Naive thymus-derived CD4-positive, alpha-beta T cell (primary cell): ENCODE measurements around the gene CDH4. TPM values are rescaled to one million over a fixed set of nuclear protein-coding genes. Genes with fewer than 3 reads are reported as not detected.

Source experiments
- ATAC-seq: fragments of 150-1000 bp; cut with Tn5 transposase; 2 replicates; pipeline ENCODE4 v1.10.0; 2021; ENCODE audit warnings: mild to moderate bottlenecking, moderate library complexity
- CTCF ChIA-PET: fragments of 350-600 bp; sonication (Branson Sonifier 250); formaldehyde crosslinking; loops from one replicate; lab custom pipeline; 2021; ENCODE audit warnings: antibody characterized with exemption; lab: Charles Lee
- POLR2A ChIA-PET: fragments of 350-600 bp; sonication (Branson Sonifier 250); formaldehyde crosslinking; loops from one replicate; lab custom pipeline; 2021; ENCODE audit warnings: antibody characterized with exemption, inconsistent platforms; lab: Charles Lee
- DNase-seq, 9 donors: peaks; one replicate each; pipeline versions ENCODE4 v3.0.0 to v3.0.0-alpha.2; 2020 to 2022; ENCODE audit warnings: mixed read lengths in 1 of 9
- H3K27ac ChIP-seq: one replicate; pipeline ENCODE4 v1.7.0; 2013; ENCODE audit warnings: mild to moderate bottlenecking, low read depth, low read length, moderate library complexity
- H3K27me3 ChIP-seq, 2 donors: one replicate each; pipeline ENCODE4 v1.7.0; 2013; ENCODE audit warnings: low read length in 2 of 2, mild to moderate bottlenecking in 2 of 2, moderate library complexity in 2 of 2; ENCODE audit not compliant: control insufficient read depth in 2 of 2, insufficient read depth in 2 of 2
- H3K36me3 ChIP-seq, 3 experiments: 1 replicate in 2 of 3; 2 replicates in 1 of 3; pipeline ENCODE4 v1.7.0; 2013; ENCODE audit warnings: low read length in 3 of 3, mild to moderate bottlenecking in 3 of 3, moderate library complexity in 1 of 3; ENCODE audit not compliant: insufficient read depth in 3 of 3, control insufficient read depth in 2 of 3
- H3K4me1 ChIP-seq, 2 donors: one replicate each; pipeline ENCODE4 v1.7.0; 2013; ENCODE audit warnings: low read length in 2 of 2, mild to moderate bottlenecking in 2 of 2, moderate library complexity in 1 of 2; ENCODE audit not compliant: control insufficient read depth in 2 of 2, insufficient read depth in 2 of 2
- H3K4me3 ChIP-seq: 2 replicates; pipeline ENCODE4 v1.7.0; 2013; ENCODE audit warnings: mild to moderate bottlenecking, low read length
- H3K9me3 ChIP-seq, 3 experiments: 1 replicate in 2 of 3; 2 replicates in 1 of 3; pipeline ENCODE4 v1.7.0; 2013; ENCODE audit warnings: low read length in 3 of 3; ENCODE audit not compliant: control insufficient read depth in 2 of 3
- H3K27ac Mint-ChIP-seq, 9 donors: one replicate each; pipeline ENCODE4 v1.8.0; 2020 to 2022; ENCODE audit warnings: mixed read lengths in 9 of 9, mild to moderate bottlenecking in 8 of 9, moderate library complexity in 5 of 9, inconsistent platforms in 2 of 9
- H3K27me3 Mint-ChIP-seq, 5 donors: one replicate each; pipeline ENCODE4 v1.8.0; 2021 to 2022; ENCODE audit warnings: mixed read lengths in 5 of 5, mild to moderate bottlenecking in 1 of 5
- H3K36me3 Mint-ChIP-seq, 5 donors: one replicate each; pipeline ENCODE4 v1.8.0; 2020 to 2022; ENCODE audit warnings: mixed read lengths in 5 of 5, mild to moderate bottlenecking in 3 of 5, inconsistent platforms in 1 of 5
- H3K4me1 Mint-ChIP-seq, 7 donors: one replicate each; pipeline ENCODE4 v1.8.0; 2020 to 2022; ENCODE audit warnings: mixed read lengths in 7 of 7, mild to moderate bottlenecking in 3 of 7, inconsistent platforms in 1 of 7
- H3K4me3 Mint-ChIP-seq, 10 donors: one replicate each; pipeline ENCODE4 v1.8.0; 2020 to 2022; ENCODE audit warnings: mild to moderate bottlenecking in 10 of 10, mixed read lengths in 10 of 10, moderate library complexity in 6 of 10, inconsistent platforms in 2 of 10
- H3K9me3 Mint-ChIP-seq, 11 donors: one replicate each; pipeline ENCODE4 v1.8.0; 2020 to 2022; ENCODE audit warnings: mixed read lengths in 11 of 11, mild to moderate bottlenecking in 4 of 11, inconsistent platforms in 1 of 11, moderate library complexity in 1 of 11
- intact Hi-C, 2 donors: fragments of 100-400 bp; cut with micrococcal nuclease; formaldehyde crosslinking; loops; one replicate each; pipeline ENCODE4 v1.15.1; 2023
- polyA plus RNA-seq, 2 donors: library from polyadenylated mRNA; unstranded; fragments of 300-500 nt; fragmentation: Illumina TruSeq; gene quantifications; one replicate each; pipeline ENCODE4 v1.2.3, GENCODE V29; 2021
- total RNA-seq, 6 experiments: library from RNA in 5 of 6; stranded (reverse) in 5 of 6; gene quantifications; 1 replicate in 5 of 6; 2 replicates in 1 of 6; pipeline ENCODE4 v1.2.3 and lab custom pipeline; 2021 to 2026

The CDH4 gene
- total and polyA plus RNA-seq, 7 experiments from 2014 or later, result 0.05 to 0.43 (median 0.14) TPM; not detected in 1

DNA sequence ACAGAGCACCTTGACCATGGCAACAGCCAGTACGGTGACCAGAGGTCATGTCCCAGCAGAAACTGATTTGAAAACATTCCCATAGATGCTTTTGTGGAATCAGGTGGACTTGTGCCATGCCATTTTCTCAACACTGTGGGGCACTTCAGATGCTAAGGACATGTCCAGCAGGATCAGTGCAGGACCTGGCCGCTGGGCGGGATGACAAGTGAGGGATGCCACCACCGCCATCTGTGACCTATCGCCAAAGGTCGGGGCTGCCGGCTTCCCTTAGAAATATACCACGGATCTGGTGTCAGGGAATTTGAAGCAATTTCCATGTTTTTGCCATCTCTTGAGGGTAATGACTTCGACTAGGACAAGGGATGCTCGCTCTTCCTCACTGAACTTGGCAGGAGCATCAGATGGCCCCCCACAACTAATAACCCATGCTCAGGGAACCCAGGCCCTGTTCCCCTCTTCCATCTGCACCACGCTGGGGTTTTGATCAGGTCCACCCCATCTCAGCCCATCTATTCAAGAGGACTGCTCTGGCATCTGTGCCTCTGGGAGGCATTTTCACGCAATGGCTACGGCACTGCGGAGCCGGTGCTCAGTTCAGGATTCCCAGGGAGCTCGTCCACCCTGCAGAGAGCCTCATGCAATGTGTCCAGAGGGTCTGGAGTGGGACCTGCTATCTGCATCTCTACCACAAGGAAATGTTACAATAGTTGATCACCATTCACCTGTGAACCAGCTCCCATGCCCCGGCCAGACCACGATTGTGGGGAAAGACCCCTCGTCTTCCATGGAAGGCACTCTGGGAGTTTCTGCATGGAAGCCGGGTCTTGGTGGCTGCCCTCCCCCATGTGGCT, 511.1 kb downstream of the CDH4 start:
- Histone ChIP-seq H3K4me3 (no peak overlapping the region), H3K4me1 (no peaks in the 10 kb centered on the region), H3K27me3 (no peaks in the 10 kb centered on the region), H3K9me3 (no peaks in the 10 kb centered on the region), H3K36me3 (no peaks in the 10 kb centered on the region), H3K27ac (no peak overlapping the region)
- peaks cover 0 to 6% (median 0%) of the 10 kb centered on the region in 5 donors for H3K27me3 Mint-ChIP-seq
- H3K36me3 Mint-ChIP-seq, result no peaks in the 10 kb centered on the region
- DNase-seq (no peak), ATAC-seq (no peak)
- ChIA-PET POLR2A (no interaction called here), CTCF (no interaction called here)
- no peak overlapping the region for H3K27ac Mint-ChIP-seq
- intact Hi-C loops, result no loop called here
- no peaks in the 10 kb centered on the region for H3K9me3 Mint-ChIP-seq
- H3K4me1 Mint-ChIP-seq, result no peaks in the 10 kb centered on the region
- no peak overlapping the region for H3K4me3 Mint-ChIP-seq

DNA sequence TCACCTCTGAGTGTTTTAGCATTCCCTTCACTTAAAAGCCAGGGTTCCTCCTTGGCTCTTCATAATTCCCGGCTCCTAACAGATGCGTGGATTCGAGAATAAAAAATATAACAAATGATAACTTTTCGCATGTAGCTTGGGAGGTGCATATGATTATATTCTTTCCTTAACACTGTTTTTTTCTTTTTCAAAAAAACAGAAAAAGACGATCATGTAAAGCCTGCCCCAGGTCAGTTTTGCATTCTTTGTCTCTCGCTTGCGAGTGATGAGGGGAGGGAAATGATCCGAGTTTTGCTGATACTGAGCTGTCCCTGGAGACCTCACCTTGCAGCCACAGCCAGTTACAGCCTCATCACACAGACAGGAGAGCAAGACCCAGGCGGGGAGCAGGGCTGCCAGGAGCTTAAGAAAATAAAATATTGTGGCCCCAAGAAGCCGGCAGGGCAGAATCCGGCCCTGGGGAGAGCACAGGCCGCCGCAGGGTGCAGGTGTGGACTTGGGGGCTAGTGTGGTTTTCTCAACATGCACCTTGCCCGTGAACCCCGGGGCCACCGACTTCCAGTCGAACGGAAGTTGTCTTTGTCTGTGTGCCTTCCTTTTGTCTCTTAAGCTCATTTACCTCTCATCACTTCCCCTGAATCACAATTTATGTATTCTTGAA, 511.8 kb downstream of the CDH4 start:
- Histone ChIP-seq H3K36me3 (no peaks in the 10 kb centered on the region), H3K4me1 (no peaks in the 10 kb centered on the region), H3K27ac (no peak overlapping the region), H3K4me3 (no peak overlapping the region), H3K27me3 (no peaks in the 10 kb centered on the region), H3K9me3 (no peaks in the 10 kb centered on the region)
- Mint-ChIP-seq H3K4me1 (no peaks in the 10 kb centered on the region), H3K36me3 (no peaks in the 10 kb centered on the region), H3K27me3 (peaks cover 0 to 6% (median 0%) of the 10 kb centered on the region in 5 donors), H3K4me3 (no peak overlapping the region), H3K27ac (no peak overlapping the region), H3K9me3 (no peaks in the 10 kb centered on the region)
- ATAC-seq (no peak), DNase-seq (no peak)
- ChIA-PET POLR2A (no interaction called here), CTCF (no interaction called here)
- intact Hi-C loops, result no loop called here

DNA sequence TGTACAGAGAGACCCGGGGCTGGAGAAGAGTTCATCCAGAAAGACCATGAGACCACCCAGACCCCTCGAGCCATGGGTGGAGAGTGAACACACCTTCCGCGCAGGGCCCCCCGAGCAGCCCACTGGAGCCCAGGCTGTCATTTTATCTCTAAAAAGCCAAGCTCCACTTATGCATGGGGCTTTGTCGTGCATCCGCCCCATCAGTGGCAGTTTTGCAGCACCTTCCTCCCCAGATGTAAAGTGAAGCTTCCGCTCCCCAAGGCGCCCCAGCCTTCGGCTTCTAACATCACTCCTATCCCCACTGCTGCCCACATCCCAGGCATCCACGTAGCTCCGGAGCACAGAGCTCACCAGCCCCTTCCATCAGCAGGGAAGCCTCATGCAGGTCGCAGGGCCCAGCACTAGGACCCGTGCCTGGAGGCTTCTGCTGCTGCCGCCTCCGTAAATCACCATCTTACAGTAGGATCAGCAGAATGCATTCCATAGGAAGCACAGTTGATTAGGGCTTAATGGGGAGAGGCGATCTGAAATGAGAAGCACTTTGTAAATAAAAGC, 512.5 kb downstream of the CDH4 start:
- no peak for ATAC-seq
- H3K9me3 Mint-ChIP-seq, result no peaks in the 10 kb centered on the region
- no peak overlapping the region for H3K4me3 ChIP-seq
- peaks cover 0 to 6% (median 0%) of the 10 kb centered on the region in 5 donors for H3K27me3 Mint-ChIP-seq
- no peaks in the 10 kb centered on the region for H3K4me1 Mint-ChIP-seq
- no peaks in the 10 kb centered on the region for H3K36me3 ChIP-seq
- no peak overlapping the region for H3K4me3 Mint-ChIP-seq
- DNase-seq, result no peak
- no peaks in the 10 kb centered on the region for H3K4me1 ChIP-seq
- CTCF ChIA-PET, result no interaction called here
- no peaks in the 10 kb centered on the region for H3K9me3 ChIP-seq
- POLR2A ChIA-PET, result no interaction called here
- intact Hi-C loops, result no loop called here
- no peaks in the 10 kb centered on the region for H3K27me3 ChIP-seq
- H3K27ac ChIP-seq, result no peak overlapping the region
- no peaks in the 10 kb centered on the region for H3K36me3 Mint-ChIP-seq
- no peak overlapping the region for H3K27ac Mint-ChIP-seq

DNA sequence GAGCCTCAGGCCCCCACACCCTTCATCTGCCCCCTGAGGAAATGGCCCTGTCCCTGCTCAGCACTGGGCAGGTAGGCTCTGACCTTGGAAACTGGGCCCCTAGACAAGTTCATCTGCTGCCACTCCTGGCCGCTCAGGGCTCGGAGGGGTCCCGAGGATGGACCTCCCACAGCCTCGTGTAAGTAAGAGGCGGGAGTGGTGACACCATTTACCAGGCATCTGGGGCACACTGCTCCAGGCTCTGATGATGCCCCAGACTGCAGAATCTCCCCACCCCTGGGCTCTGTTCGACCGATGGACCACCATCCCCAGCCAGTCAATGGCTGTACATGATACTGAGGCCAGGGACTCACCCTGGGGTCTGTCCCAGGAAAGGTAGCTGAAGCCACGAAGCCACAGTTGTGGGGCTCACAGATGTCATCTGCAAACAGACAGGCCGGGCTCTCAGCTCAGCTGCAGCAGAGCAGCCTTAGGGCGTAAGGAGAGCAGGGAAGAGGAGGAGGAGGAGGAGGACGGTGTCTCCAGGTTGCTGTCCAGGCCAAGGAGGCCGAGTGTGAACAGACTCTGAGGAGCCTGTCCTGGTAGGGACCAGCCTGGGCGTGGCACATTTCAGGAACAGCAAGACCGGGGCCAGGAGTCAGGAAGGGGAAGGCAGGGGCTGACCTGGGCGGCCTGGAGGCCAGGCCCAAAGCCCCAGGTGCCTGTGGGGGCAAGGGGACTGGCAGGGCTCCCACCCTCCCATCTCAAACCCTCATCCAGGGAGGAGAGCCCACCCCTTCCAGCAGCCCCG, 513.2 kb downstream of the CDH4 start:
- intact Hi-C loops, result no loop called here
- CTCF ChIA-PET, result no interaction called here
- no peak overlapping the region for H3K27ac ChIP-seq

DNA sequence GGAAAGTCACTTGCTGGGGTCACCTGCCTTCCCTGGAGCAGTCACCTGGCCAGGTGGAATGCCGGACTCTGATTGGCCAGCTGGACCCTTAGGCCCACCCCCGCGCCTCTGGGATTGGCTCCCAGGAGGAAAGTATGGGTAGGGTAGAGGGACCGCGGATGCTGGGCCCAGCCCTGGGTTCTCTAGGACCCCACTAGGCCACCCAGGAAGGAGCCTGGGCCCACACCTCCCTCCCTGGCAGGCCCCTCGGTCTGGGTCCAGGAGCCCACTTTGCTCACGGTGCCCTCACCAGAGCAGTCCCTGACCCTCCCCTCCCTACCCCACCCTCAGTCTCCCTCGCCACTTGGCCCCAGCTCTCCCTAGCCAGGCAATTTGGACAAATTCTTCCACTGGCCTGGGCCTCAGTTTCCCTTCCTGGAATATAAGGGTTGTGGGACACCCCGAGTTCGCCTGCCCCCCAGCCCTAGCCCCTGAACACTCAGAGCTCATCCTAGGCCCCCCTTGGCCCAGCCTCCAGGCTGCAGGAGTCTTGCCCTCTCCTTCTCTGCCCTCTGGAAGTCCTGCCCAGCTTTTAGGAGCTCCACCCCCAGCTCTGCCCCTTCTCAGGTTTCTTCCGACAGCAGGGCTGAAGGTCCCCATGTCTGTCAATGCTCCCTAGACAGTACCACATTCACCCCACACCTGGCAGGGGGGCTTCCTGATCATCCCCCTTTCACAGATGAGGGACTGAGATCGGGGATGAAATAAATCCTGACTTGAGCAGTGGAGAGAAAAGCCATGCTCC, 514.0 kb downstream of the CDH4 start:
- H3K27ac Mint-ChIP-seq, result no peak overlapping the region
- intact Hi-C loops, result no loop called here
- no peak overlapping the region for H3K4me3 ChIP-seq
- no peaks in the 10 kb centered on the region for H3K4me1 ChIP-seq
- H3K4me1 Mint-ChIP-seq, result no peaks in the 10 kb centered on the region
- H3K27me3 Mint-ChIP-seq, result peaks cover 0 to 6% (median 0%) of the 10 kb centered on the region in 5 donors
- ATAC-seq (no peak), DNase-seq (no peak)
- peaks cover 0 to 1% (median 0%) of the 10 kb centered on the region in 11 donors for H3K9me3 Mint-ChIP-seq
- ChIA-PET CTCF (no interaction called here), POLR2A (no interaction called here)
- H3K27ac ChIP-seq, result no peak overlapping the region
- H3K27me3 ChIP-seq, result no peaks in the 10 kb centered on the region
- H3K36me3 ChIP-seq, result no peaks in the 10 kb centered on the region
- H3K36me3 Mint-ChIP-seq, result no peaks in the 10 kb centered on the region
- H3K4me3 Mint-ChIP-seq, result no peak overlapping the region
- no peaks in the 10 kb centered on the region for H3K9me3 ChIP-seq

More for the DNA sequence above, 513.2 kb downstream of the CDH4 start:
- Mint-ChIP-seq H3K4me3 (no peak overlapping the region), H3K27me3 (peaks cover 0 to 6% (median 0%) of the 10 kb centered on the region in 5 donors), H3K4me1 (no peaks in the 10 kb centered on the region), H3K9me3 (no peaks in the 10 kb centered on the region), H3K36me3 (no peaks in the 10 kb centered on the region), H3K27ac (no peak overlapping the region)
- Histone ChIP-seq H3K4me1 (no peaks in the 10 kb centered on the region), H3K27me3 (no peaks in the 10 kb centered on the region), H3K9me3 (no peaks in the 10 kb centered on the region), H3K4me3 (no peak overlapping the region), H3K36me3 (no peaks in the 10 kb centered on the region)
- DNase-seq, result no peak
- POLR2A ChIA-PET, result no interaction called here
- no peak for ATAC-seq
